Upper lobe of right lung (tissue), 1 donor: Measurements from ENCODE around the gene TNIP2. TPM values are rescaled to one million over a fixed set of nuclear protein-coding genes. Genes with fewer than 3 reads are reported as not detected.

Experiments
- ATAC-seq: fragments of 200-7000 bp; cut with Tn5 transposase; one replicate; pipeline ENCODE4 v1.9.1; 2020; ENCODE audit warnings: mild to moderate bottlenecking, moderate library complexity
- DNase-seq: peaks from one replicate; pipeline ENCODE4 v3.0.0-alpha.2; 2020
- H3K27ac ChIP-seq: fragments of 200-600 bp; one replicate; pipeline ENCODE4 v1.8.0; 2022
- H3K27me3 ChIP-seq: fragments of 200-600 bp; one replicate; pipeline ENCODE4 v1.8.0; 2022; ENCODE audit warnings: mild to moderate bottlenecking
- H3K36me3 ChIP-seq: fragments of 200-600 bp; one replicate; pipeline ENCODE4 v1.8.0; 2022
- H3K4me1 ChIP-seq: fragments of 200-600 bp; one replicate; pipeline ENCODE4 v1.8.0; 2022
- H3K4me3 ChIP-seq: fragments of 200-600 bp; one replicate; pipeline ENCODE4 v1.8.0; 2022; ENCODE audit warnings: mild to moderate bottlenecking
- H3K9me3 ChIP-seq: fragments of 200-600 bp; one replicate; pipeline ENCODE4 v1.8.0; 2022
- CTCF ChIP-seq: fragments of 200-600 bp; IDR thresholded peaks from one replicate; pipeline ENCODE4 v1.8.0; 2022; ENCODE audit warnings: antibody characterized with exemption
- intact Hi-C: fragments of 100-400 bp; cut with DNase I; formaldehyde crosslinking; loops from one replicate; pipeline ENCODE4 v1.11.0; 2022
- total RNA-seq: library from RNA; stranded (reverse); fragmentation: NEBNext Ultra II Directional; extraction: Animal tissue kit (Norgen Biotek cat#: 25700); gene quantifications from one replicate; pipeline ENCODE4 v1.2.1, GENCODE V29; 2021
- donor health status: DM: no; HTN: yes; CAD: no; lungs with severe emphysema.

TNIP2 gene
- total RNA-seq, 1 donor from 2014 or later: 43.4 TPM

DNA sequence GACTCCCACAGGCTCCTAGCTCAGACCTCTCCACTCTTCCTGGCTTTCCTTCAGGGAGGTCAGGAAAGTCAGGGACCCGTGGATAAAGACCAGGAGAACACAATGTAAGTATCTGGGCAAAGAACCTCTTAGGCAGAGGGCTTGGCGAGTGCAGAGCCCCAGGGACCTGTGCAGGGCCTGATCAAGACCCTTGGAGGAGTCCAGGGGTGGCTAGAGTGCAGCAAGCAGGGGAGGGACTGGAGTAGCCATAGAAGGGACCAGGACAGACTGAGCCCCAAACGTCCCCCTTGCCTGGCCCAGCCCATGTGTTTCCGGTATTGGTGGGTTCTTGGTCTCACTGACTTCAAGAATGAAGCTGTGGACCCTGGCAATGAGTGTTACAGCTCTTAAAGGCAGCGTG is 5.9 kb upstream of the TNIP2 start:
- H3K4me3 ChIP-seq: no peak overlapping the region
- DNase-seq (no peak), ATAC-seq (no peak)
- no peaks in the 10 kb centered on the region for H3K4me1 ChIP-seq
- no peak for TF ChIP-seq CTCF
- no peaks in the 10 kb centered on the region for H3K36me3 ChIP-seq
- H3K9me3 ChIP-seq: no peaks in the 10 kb centered on the region
- no peaks in the 10 kb centered on the region for H3K27me3 ChIP-seq
- no peak overlapping the region for H3K27ac ChIP-seq
- intact Hi-C loops: loop anchor here (10.0 kb wide), 2 partner anchors 83 to 163 kb away; partner anchors contain the start of gene ADD1

DNA sequence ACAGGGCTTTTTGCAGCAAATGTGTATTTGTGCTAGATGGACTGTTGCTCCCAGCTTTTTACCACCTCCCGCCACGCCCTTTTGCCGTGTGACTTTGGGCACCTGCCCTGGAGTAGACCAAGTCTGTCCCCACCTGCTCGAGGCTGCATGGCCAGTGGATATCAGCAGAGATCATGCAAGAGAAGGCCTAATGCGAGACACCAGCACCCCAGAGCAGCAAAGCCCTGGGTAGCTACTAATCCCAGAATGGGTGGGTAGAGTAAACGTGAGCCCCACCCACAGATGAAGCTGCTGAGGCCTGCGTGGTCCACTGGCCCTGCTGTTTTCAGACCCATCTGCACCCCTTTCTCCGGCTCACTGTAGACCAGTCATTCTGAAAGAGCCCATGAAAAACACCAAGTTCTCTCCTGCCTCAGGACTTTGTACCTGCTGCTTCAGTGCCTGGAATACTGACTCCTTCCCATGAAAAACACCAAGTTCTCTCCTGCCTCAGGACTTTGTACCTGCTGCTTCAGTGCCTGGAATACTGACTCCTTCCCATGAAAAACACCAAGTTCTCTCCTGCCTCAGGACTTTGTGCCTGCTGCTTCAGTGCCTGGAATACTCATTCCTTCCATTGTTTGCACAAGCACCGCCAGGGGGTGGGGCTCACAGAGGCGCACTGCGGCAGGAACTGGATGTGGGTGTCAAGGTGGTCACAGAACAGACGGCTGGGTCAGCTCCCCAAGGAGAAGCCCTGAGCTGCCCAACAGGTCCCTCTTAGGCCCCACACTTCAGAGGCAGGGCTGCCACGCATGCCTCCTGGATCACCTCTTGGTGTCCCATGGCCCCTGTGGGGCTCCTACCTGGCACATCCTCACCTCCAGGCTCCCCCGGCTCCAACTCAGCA is 5.1 kb upstream of the TNIP2 start:
- Histone ChIP-seq H3K27me3 (no peaks in the 10 kb centered on the region), H3K9me3 (no peaks in the 10 kb centered on the region), H3K27ac (no peak overlapping the region), H3K4me1 (no peaks in the 10 kb centered on the region), H3K4me3 (no peak overlapping the region), H3K36me3 (no peaks in the 10 kb centered on the region)
- intact Hi-C loops: loop anchor here (10.0 kb wide), 2 partner anchors 84 to 164 kb away; partner anchors contain the start of gene ADD1
- DNase-seq (peak; percentile 78), ATAC-seq (peak; percentile 30)
- no peak for TF ChIP-seq CTCF

- H3K27ac ChIP-seq: no peak overlapping the region
- intact Hi-C loops: no loop called here
Measured at GRCh38 chr4:2757426-2757825, 1.3 kb upstream of the TNIP2 start.

DNA sequence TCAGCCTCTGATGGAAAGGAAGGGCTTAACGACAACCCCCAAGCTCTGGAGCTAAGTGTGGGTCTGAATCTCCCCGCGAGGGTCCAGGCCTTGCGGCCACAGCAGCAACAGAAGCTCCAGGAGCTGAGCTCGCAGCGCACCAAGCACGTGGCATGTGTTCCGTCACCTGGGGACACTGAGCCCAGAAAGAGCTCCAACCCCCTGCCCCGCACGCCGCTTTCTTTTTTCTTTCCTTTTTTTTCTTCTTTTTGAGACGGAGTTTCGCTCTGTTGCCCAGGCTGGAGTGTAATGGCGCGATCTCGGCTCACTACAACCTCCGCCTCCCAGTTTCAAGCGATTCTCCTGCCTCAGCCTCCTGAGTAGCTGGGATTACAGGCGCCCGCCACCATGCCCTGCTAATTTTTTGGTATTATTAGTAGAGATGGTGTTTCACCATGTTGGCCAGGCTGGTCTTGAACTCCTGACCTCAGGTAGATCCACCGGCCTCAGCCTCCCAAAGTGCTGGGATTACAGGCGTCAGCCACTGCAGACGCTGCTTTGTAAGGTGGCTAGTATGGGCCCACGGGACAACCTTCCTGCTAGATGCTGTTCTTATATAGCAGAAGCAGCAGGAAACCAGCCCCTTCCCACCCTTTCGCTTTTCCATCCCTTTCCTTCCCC is 685 bp upstream of the TNIP2 start:
- no peak for TF ChIP-seq CTCF
- DNase-seq (no peak), ATAC-seq (no peak)
- Histone ChIP-seq H3K36me3 (no peaks in the 10 kb centered on the region), H3K4me1 (peaks cover 8% of the 10 kb centered on the region), H3K27me3 (no peaks in the 10 kb centered on the region), H3K9me3 (no peaks in the 10 kb centered on the region), H3K4me3 (peak overlapping the region; percentile 38), H3K27ac (peak overlapping the region; percentile 63)
- intact Hi-C loops: no loop called here

More at GRCh38 chr4:2757426-2757825, 1.3 kb upstream of the TNIP2 start:
- H3K9me3 ChIP-seq: no peaks in the 10 kb centered on the region
- H3K27me3 ChIP-seq: no peaks in the 10 kb centered on the region
- peaks cover 8% of the 10 kb centered on the region for H3K4me1 ChIP-seq
- H3K36me3 ChIP-seq: no peaks in the 10 kb centered on the region
- ATAC-seq (no peak), DNase-seq (no peak)
- no peak overlapping the region for H3K4me3 ChIP-seq
- TF ChIP-seq CTCF: no peak

DNA sequence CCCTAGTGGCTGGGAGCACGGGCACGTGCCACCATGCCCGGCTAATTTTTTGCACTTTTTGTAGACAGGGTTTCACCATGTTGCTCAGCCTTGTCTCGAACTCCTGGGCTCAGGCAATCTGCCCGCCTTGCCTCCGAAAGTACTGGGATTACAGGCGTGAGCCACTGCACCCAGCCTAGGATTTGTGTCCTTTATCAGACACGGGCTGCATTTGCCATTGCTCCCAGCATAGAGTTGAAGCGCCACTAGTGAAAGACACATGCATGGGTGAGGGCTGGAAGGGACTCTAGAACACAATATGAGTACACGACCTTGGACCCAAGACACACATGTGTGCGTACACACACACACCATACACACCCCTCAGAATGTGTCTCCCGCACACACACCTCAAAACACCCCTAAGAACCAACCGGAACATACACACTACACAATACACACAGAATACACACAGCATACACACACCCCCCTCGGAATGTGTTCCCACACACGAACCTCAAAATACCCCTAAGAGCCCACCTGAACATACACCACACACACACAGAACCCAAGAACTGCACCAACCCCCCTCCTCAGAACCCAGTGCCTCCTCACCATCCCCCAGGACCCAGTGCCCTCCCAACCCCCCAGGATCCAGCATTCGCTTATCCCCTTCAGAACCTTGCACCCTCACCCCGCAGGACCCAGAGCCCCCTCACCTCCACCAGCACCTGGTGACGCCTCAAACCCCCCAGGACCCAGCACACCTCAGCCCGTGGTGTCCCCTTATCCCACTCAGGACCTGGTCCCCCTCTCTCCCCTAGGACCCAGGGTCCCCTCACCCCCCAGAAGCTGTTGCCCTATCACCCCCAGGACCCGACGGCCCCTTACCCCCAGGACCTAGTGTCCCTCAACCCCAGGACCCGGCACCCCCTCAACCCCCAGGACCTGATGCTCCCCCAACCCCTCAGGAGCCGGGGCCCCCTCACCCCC is 1.0 kb downstream of the TNIP2 start:
- intact Hi-C loops: no loop called here
- peak overlapping the region; percentile 91 for H3K27ac ChIP-seq

More for the DNA sequence above, 1.0 kb downstream of the TNIP2 start:
- no peaks in the 10 kb centered on the region for H3K27me3 ChIP-seq
- ATAC-seq (no peak), DNase-seq (no peak)
- no peaks in the 10 kb centered on the region for H3K36me3 ChIP-seq
- H3K4me3 ChIP-seq: peak overlapping the region; percentile 85
- TF ChIP-seq CTCF: no peak
- H3K4me1 ChIP-seq: peaks cover 8% of the 10 kb centered on the region
- H3K9me3 ChIP-seq: no peaks in the 10 kb centered on the region
